Activated CD8-positive, alpha-beta memory T cell treated with anti-CD3 and anti-CD28 coated beads, Interleukin-2, amount 10 ng/mL, durations not matched to agents 7 days and 5 days (primary cell): Measurements from ENCODE around the gene PPP1R13L. TPM values are rescaled to one million over a fixed set of nuclear protein-coding genes. Genes with fewer than 3 reads are reported as not detected.
"Not testable (repeated sequence)": the region's sequence is repeated elsewhere in the genome, so short reads cannot be mapped to it uniquely, and the experiment has no call there.

Source experiments
- ATAC-seq: fragments of 150-1000 bp; cut with Tn5 transposase; one replicate; pipeline ENCODE4 v1.10.0; 2021; ENCODE audit warnings: moderate library complexity
- CTCF ChIA-PET: fragments of 350-600 bp; sonication (Branson Sonifier 250); formaldehyde crosslinking; loops from one replicate; lab custom pipeline; 2021; ENCODE audit warnings: antibody characterized with exemption; lab: Charles Lee
- DNase-seq: peaks from one replicate; pipeline ENCODE4 v3.0.0-alpha.2; 2020
- H3K27ac Mint-ChIP-seq: one replicate; pipeline ENCODE4 v1.8.0; 2021; ENCODE audit warnings: mild to moderate bottlenecking, mixed read lengths
- H3K27me3 Mint-ChIP-seq: one replicate; pipeline ENCODE4 v1.8.0; 2021; ENCODE audit warnings: mixed read lengths
- H3K36me3 Mint-ChIP-seq: one replicate; pipeline ENCODE4 v1.8.0; 2021; ENCODE audit warnings: mild to moderate bottlenecking, mixed read lengths
- H3K4me1 Mint-ChIP-seq: one replicate; pipeline ENCODE4 v1.8.0; 2021; ENCODE audit warnings: mixed read lengths
- H3K4me3 Mint-ChIP-seq: one replicate; pipeline ENCODE4 v1.8.0; 2021; ENCODE audit warnings: mild to moderate bottlenecking, moderate library complexity, mixed read lengths
- H3K9me3 Mint-ChIP-seq: one replicate; pipeline ENCODE4 v1.8.0; 2022; ENCODE audit warnings: low read depth, mixed read lengths
- total RNA-seq, 2 experiments: library from RNA; stranded (reverse); gene quantifications; one replicate each; pipeline ENCODE4 v1.2.3, GENCODE V29; 2021

PPP1R13L gene
- total RNA-seq, 2 experiments from 2014 or later = 6.4 to 11.7 TPM

- Mint-ChIP-seq H3K36me3 (no peaks in the 10 kb centered on the region), H3K9me3 (no peaks in the 10 kb centered on the region), H3K27ac (peak overlapping the region; percentile 76), H3K27me3 (no peaks in the 10 kb centered on the region), H3K4me3 (peak overlapping the region; percentile 73), H3K4me1 (peaks cover 43% of the 10 kb centered on the region)
- CTCF ChIA-PET = interaction anchor here (0.6 to 27.8 kb wide), 3 partner anchors 11 to 199 kb away, joined by 3 to 1113 read pairs (median 3); no protein-coding TSS in a partner anchor
- DNase-seq (peak; percentile 60), ATAC-seq (no peak)
Observed at GRCh38 chr19:45442778-45443461, 38.1 kb upstream of the PPP1R13L start.

- Mint-ChIP-seq H3K4me3 (peak overlapping the region; percentile 73), H3K27me3 (no peaks in the 10 kb centered on the region), H3K4me1 (peaks cover 41% of the 10 kb centered on the region), H3K36me3 (no peaks in the 10 kb centered on the region), H3K9me3 (no peaks in the 10 kb centered on the region), H3K27ac (peak overlapping the region; percentile 76)
- no peak for ATAC-seq
- no peak for DNase-seq
- CTCF ChIA-PET = interaction anchor here (0.6 to 27.8 kb wide), 3 partner anchors 11 to 200 kb away, joined by 3 to 1113 read pairs (median 3); no protein-coding TSS in a partner anchor
Observed at GRCh38 chr19:45442408-45442777, 37.5 kb upstream of the PPP1R13L start.

- DNase-seq (no peak), ATAC-seq (no peak)
- no peaks in the 10 kb centered on the region for H3K36me3 Mint-ChIP-seq
- peak overlapping the region; percentile 83 for H3K27ac Mint-ChIP-seq
- peaks cover 2% of the 10 kb centered on the region for H3K9me3 Mint-ChIP-seq
- no peak overlapping the region for H3K4me3 Mint-ChIP-seq
- CTCF ChIA-PET = interaction anchor here (0.8 to 27.8 kb wide), 7 partner anchors 20 to 202 kb away, joined by 3 to 1113 read pairs (median 23); partner anchors contain the start of genes FOSB, PPP1R13L and RTN2
- H3K27me3 Mint-ChIP-seq = no peaks in the 10 kb centered on the region
- H3K4me1 Mint-ChIP-seq = peaks cover 38% of the 10 kb centered on the region
Observed at GRCh38 chr19:45440873-45441654, 36.2 kb upstream of the PPP1R13L start.

DNA sequence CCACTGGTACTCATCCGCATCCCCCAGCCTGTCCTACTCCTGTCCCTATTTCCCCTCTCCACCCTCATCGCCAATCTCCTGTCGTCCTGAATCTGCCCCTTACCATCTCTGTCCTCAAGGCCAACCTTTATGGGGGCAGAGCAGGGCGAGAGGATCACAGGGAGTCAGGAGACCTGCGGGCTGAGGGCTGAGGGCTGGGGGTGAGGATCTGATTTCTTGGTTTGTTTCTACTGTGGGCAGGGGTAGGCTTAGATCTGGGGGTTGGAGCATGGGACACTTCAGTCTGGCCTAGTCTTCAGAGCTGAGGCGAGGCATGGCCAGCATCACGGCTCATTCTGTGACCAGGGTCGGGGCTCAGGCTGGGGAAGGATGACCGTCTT lies 35.4 kb upstream of the PPP1R13L start:
- H3K9me3 Mint-ChIP-seq = peaks cover 2% of the 10 kb centered on the region
- H3K27ac Mint-ChIP-seq = peak overlapping the region; percentile 83
- H3K4me1 Mint-ChIP-seq = peaks cover 33% of the 10 kb centered on the region
- H3K4me3 Mint-ChIP-seq = peak overlapping the region; percentile 64
- no peak for DNase-seq
- H3K27me3 Mint-ChIP-seq = no peaks in the 10 kb centered on the region
- ATAC-seq = no peak
- H3K36me3 Mint-ChIP-seq = no peaks in the 10 kb centered on the region
- CTCF ChIA-PET = interaction anchor here (0.8 to 27.8 kb wide), 34 partner anchors 8 to 252 kb away, joined by 3 to 1113 read pairs (median 9); partner anchors contain the start of genes EML2, ERCC1, FOSB and PPM1N

- no peaks in the 10 kb centered on the region for H3K27me3 Mint-ChIP-seq
- H3K9me3 Mint-ChIP-seq = peaks cover 2% of the 10 kb centered on the region
- H3K4me1 Mint-ChIP-seq = peaks cover 30% of the 10 kb centered on the region
- CTCF ChIA-PET = interaction anchor here (0.5 to 27.8 kb wide), 52 partner anchors 9 to 478 kb away, joined by 3 to 1113 read pairs (median 5); partner anchors contain the start of genes EML2, ERCC1, FOSB and PPM1N
- H3K4me3 Mint-ChIP-seq = peak overlapping the region; percentile 64
- DNase-seq (peak; percentile 93), ATAC-seq (peak; percentile 79)
- no peaks in the 10 kb centered on the region for H3K36me3 Mint-ChIP-seq
- peak overlapping the region; percentile 83 for H3K27ac Mint-ChIP-seq
Observed at GRCh38 chr19:45439569-45440258, 34.8 kb upstream of the PPP1R13L start.

GRCh38 chr19:45439190-45439568 lies 34.3 kb upstream of the PPP1R13L start:
- peak overlapping the region; percentile 35 for H3K4me3 Mint-ChIP-seq
- H3K36me3 Mint-ChIP-seq = no peaks in the 10 kb centered on the region
- CTCF ChIA-PET = interaction anchor here (0.5 to 27.8 kb wide), 51 partner anchors 8 to 478 kb away, joined by 3 to 1113 read pairs (median 5); partner anchors contain the start of genes EML2, ERCC1, FOSB and PPM1N
- ATAC-seq = no peak
- no peaks in the 10 kb centered on the region for H3K27me3 Mint-ChIP-seq
- peaks cover 25% of the 10 kb centered on the region for H3K4me1 Mint-ChIP-seq
- H3K9me3 Mint-ChIP-seq = peaks cover 2% of the 10 kb centered on the region
- DNase-seq = no peak
- no peak overlapping the region for H3K27ac Mint-ChIP-seq

- H3K4me3 Mint-ChIP-seq = no peak overlapping the region
- H3K4me1 Mint-ChIP-seq = peaks cover 13% of the 10 kb centered on the region
- CTCF ChIA-PET = interaction anchor here (1.2 to 27.8 kb wide), 3 partner anchors 11 to 45 kb away, joined by 3 to 1113 read pairs (median 4); no protein-coding TSS in a partner anchor
- H3K36me3 Mint-ChIP-seq = no peaks in the 10 kb centered on the region
- ATAC-seq = no peak
- DNase-seq = no peak
- H3K27ac Mint-ChIP-seq = no peak overlapping the region
- H3K9me3 Mint-ChIP-seq = peaks cover 2% of the 10 kb centered on the region
- H3K27me3 Mint-ChIP-seq = no peaks in the 10 kb centered on the region
Observed at GRCh38 chr19:45437328-45437727, 32.5 kb upstream of the PPP1R13L start.

DNA sequence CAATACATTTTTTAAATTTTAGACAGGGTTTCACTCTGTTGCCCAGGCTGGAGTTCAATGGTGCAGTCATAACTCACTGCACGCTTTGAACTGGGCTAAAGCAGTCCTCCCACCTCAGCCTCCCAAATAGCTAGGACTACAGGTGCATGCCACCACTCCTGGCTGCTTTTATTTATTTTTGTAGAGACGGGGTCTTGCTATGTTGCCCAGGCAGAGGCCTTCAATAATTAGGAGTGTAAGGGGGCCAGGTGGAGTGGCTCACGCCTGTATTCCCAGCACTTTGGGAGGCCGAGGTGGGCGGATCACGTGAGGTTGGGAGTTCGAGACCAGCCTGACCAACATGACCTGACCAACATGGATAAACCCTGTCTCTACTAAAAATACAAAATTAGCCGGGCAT lies 27.7 kb upstream of the PPP1R13L start:
- not testable (repeated sequence) for DNase-seq, H3K9me3 Mint-ChIP-seq, H3K4me1 Mint-ChIP-seq, H3K36me3 Mint-ChIP-seq, H3K4me3 Mint-ChIP-seq, H3K27ac Mint-ChIP-seq, ATAC-seq
- CTCF ChIA-PET = interaction anchor here (1.0 to 27.8 kb wide), 2 partner anchors 14 to 50 kb away, joined by 3 to 1113 read pairs; no protein-coding TSS in a partner anchor
- peaks cover 12% of the 10 kb centered on the region for H3K27me3 Mint-ChIP-seq

- not testable (repeated sequence) for ATAC-seq, H3K4me3 Mint-ChIP-seq, H3K36me3 Mint-ChIP-seq, H3K27ac Mint-ChIP-seq, H3K9me3 Mint-ChIP-seq, DNase-seq
- CTCF ChIA-PET = interaction anchor here (2.3 to 27.8 kb wide), 2 partner anchors 8 to 51 kb away, joined by 27 to 1113 read pairs; no protein-coding TSS in a partner anchor
- H3K4me1 Mint-ChIP-seq = peaks cover 13% of the 10 kb centered on the region
- H3K27me3 Mint-ChIP-seq = peaks cover 12% of the 10 kb centered on the region
Observed at GRCh38 chr19:45431008-45431407, 26.1 kb upstream of the PPP1R13L start.

- Mint-ChIP-seq H3K4me1 (peaks cover 16% of the 10 kb centered on the region), H3K27me3 (peaks cover 12% of the 10 kb centered on the region)
- not testable (repeated sequence) for H3K9me3 Mint-ChIP-seq, H3K4me3 Mint-ChIP-seq, H3K27ac Mint-ChIP-seq, ATAC-seq, H3K36me3 Mint-ChIP-seq, DNase-seq
- CTCF ChIA-PET = interaction anchor here (0.6 to 27.8 kb wide), 3 partner anchors 10 to 246 kb away, joined by 3 to 1113 read pairs (median 27); no protein-coding TSS in a partner anchor
Observed at GRCh38 chr19:45429896-45430295, 25.0 kb upstream of the PPP1R13L start.

DNA sequence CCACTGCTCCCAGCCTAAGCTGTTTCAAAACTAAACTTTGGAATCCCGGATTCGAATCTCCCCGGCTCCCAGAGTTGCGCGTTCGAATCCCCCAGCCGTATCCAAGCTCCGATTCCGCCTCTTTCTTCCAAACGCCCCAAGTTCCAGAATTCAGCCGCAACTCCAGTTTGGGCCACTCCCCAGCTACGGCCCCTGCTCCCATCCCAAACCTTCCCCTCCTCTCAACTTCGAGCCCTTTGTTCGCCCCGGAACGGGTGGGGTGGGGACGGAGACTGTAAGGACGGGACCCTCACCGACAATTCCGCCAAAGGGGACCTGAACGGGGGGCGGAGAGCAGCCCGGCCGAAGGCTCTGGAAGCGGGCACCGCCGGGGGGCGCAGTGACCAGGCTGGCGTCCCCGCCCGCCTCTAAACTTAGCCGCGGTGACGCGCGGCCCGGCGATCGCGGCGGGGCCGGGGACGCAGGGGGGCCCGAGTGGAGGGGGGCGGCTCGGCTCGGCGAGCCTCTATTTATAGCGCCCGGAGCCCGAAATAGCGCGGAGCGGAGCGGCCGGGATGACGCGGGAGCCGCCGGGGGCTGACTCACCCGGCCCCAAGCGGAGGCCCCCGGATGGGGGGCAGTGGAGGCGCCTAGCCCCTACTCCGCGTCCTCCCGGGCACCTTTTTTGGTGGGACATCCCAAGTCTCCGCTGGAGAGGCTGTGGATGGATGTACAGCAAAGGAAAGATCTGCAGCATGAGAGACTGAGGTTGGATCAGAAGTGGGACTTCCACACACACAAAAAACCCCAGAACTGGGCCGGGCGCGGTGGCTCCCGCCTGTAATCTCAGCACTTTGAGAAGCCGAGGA lies 23.7 kb upstream of the PPP1R13L start:
- no peak for ATAC-seq
- DNase-seq = no peak
- peaks cover 26% of the 10 kb centered on the region for H3K4me1 Mint-ChIP-seq
- H3K4me3 Mint-ChIP-seq = peak overlapping the region; percentile 71
- CTCF ChIA-PET = interaction anchor here (0.6 to 27.8 kb wide), 7 partner anchors 11 to 217 kb away, joined by 3 to 1113 read pairs (median 4); no protein-coding TSS in a partner anchor
- H3K9me3 Mint-ChIP-seq = no peaks in the 10 kb centered on the region
- H3K27me3 Mint-ChIP-seq = peaks cover 12% of the 10 kb centered on the region
- H3K27ac Mint-ChIP-seq = no peak overlapping the region
- no peaks in the 10 kb centered on the region for H3K36me3 Mint-ChIP-seq
